DND-41 (cell line): Measurements from ENCODE around the gene CACNG3.

ENCODE experiments used
- EZH2 ChIP-seq: IDR thresholded peaks from 3 replicates; pipeline ENCODE4 v1.6.1; 2012; ENCODE audit warnings: borderline replicate concordance, low read depth, mild to moderate bottlenecking, moderate library complexity, low read length, inconsistent platforms; ENCODE audit not compliant: severe bottlenecking
- TF ChIP-seq, protein P1 (sequence below): IDR thresholded peaks from 2 replicates; pipeline ENCODE4 v1.5.1; 2012; ENCODE audit warnings: borderline replicate concordance, low read length, moderate library complexity, mild to moderate bottlenecking; ENCODE audit not compliant: poor library complexity, severe bottlenecking; ENCODE audit errors: extremely low read depth

DNA sequence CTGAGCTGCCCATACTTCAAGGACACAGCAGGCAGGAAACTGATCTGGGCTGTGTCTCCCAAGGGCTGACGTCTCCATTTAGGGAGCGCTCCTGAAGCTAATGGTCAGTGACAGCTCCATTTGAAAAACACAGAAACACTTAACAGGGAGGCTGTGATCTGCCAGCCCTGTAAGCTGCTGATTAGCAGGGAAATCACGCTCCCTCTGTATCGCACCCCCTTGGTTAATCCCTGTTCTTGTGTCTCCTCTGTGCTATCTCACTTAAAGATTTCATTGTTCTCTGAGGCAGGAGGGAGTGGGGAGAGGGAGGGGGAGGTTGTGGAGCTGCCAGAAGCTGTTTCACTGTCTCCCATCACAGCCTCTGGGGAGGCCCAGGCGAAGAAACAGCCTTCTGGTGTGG is 47.4 kb upstream of the CACNG3 start:
- TF ChIP-seq, protein P1, sequence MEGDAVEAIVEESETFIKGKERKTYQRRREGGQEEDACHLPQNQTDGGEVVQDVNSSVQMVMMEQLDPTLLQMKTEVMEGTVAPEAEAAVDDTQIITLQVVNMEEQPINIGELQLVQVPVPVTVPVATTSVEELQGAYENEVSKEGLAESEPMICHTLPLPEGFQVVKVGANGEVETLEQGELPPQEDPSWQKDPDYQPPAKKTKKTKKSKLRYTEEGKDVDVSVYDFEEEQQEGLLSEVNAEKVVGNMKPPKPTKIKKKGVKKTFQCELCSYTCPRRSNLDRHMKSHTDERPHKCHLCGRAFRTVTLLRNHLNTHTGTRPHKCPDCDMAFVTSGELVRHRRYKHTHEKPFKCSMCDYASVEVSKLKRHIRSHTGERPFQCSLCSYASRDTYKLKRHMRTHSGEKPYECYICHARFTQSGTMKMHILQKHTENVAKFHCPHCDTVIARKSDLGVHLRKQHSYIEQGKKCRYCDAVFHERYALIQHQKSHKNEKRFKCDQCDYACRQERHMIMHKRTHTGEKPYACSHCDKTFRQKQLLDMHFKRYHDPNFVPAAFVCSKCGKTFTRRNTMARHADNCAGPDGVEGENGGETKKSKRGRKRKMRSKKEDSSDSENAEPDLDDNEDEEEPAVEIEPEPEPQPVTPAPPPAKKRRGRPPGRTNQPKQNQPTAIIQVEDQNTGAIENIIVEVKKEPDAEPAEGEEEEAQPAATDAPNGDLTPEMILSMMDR: no peak
- TF ChIP-seq EZH2: no peak
